GM12878 (cell line): ENCODE measurements around the gene CHAC1.

Source experiments
- CEBPB ChIP-seq, 2 experiments: fragments of 150-350 bp in 1 of 2; IDR thresholded peaks; 2 replicates each; pipeline ENCODE4 v1.6.1; 2012 to 2014; ENCODE audit warnings: low read depth in 2 of 2, low read length in 2 of 2, borderline replicate concordance in 1 of 2, inconsistent platforms in 1 of 2
- EP300 ChIP-seq, 2 experiments: fragments of 150-350 bp in 1 of 2; IDR thresholded peaks; 2 replicates each; pipeline ENCODE4 v1.6.1; 2011 to 2012; ENCODE audit warnings: low read depth in 2 of 2, low read length in 2 of 2, borderline replicate concordance in 1 of 2, improper control_type of control experiment in 1 of 2, inconsistent platforms in 1 of 2; ENCODE audit not compliant: control insufficient read depth in 1 of 2
- ESRRA ChIP-seq: IDR thresholded peaks from 2 replicates; pipeline ENCODE4 v1.6.1; 2012; ENCODE audit warnings: mild to moderate bottlenecking, low read length, improper control_type of control experiment
- EZH2 ChIP-seq: IDR thresholded peaks from 2 replicates; pipeline ENCODE4 v1.6.1; 2012; ENCODE audit warnings: low read depth, mild to moderate bottlenecking, control low read depth, inconsistent platforms, low read length, borderline replicate concordance; ENCODE audit not compliant: control insufficient read depth
- NBN ChIP-seq: fragments of 450-650 bp; IDR thresholded peaks from 2 replicates; pipeline ENCODE4 v1.6.1; 2016
- RAD21 ChIP-seq: IDR thresholded peaks from 2 replicates; pipeline ENCODE4 v1.6.1; 2011; ENCODE audit warnings: mild to moderate bottlenecking, low read depth, low read length, moderate library complexity; ENCODE audit not compliant: insufficient read depth
- RFX5 ChIP-seq: IDR thresholded peaks from 2 replicates; pipeline ENCODE4 v1.6.1; 2011; ENCODE audit warnings: low read depth, low read length, improper control_type of control experiment
- ZNF207 ChIP-seq: fragments of 450-650 bp; IDR thresholded peaks from 2 replicates; pipeline ENCODE4 v1.6.1; 2014; ENCODE audit warnings: antibody characterized with exemption, mild to moderate bottlenecking, borderline replicate concordance
- ZNF24 ChIP-seq: fragments of 450-650 bp; IDR thresholded peaks from 2 replicates; pipeline ENCODE4 v1.6.1; 2017; ENCODE audit warnings: antibody characterized with exemption, mild to moderate bottlenecking
- TF ChIP-seq, protein P1 (sequence below): fragments of 450-650 bp; IDR thresholded peaks from 2 replicates; pipeline ENCODE4 v1.6.1; 2018; ENCODE audit warnings: mild to moderate bottlenecking, low read depth, moderate library complexity; ENCODE audit not compliant: partially characterized antibody
- TF ChIP-seq, protein P2 (sequence below), 3 experiments: IDR thresholded peaks in 2 of 3; conservative IDR thresholded peaks in 1 of 3; 2 replicates each; pipeline ENCODE4 v1.5.1; 2011; ENCODE audit warnings: low read depth in 3 of 3, low read length in 3 of 3, mild to moderate bottlenecking in 3 of 3, control low read depth in 2 of 3, moderate library complexity in 2 of 3, inconsistent platforms in 1 of 3, mixed read lengths in 1 of 3; ENCODE audit not compliant: control insufficient read depth in 2 of 3, insufficient read depth in 1 of 3; ENCODE audit errors: extremely low read depth in 1 of 3

DNA sequence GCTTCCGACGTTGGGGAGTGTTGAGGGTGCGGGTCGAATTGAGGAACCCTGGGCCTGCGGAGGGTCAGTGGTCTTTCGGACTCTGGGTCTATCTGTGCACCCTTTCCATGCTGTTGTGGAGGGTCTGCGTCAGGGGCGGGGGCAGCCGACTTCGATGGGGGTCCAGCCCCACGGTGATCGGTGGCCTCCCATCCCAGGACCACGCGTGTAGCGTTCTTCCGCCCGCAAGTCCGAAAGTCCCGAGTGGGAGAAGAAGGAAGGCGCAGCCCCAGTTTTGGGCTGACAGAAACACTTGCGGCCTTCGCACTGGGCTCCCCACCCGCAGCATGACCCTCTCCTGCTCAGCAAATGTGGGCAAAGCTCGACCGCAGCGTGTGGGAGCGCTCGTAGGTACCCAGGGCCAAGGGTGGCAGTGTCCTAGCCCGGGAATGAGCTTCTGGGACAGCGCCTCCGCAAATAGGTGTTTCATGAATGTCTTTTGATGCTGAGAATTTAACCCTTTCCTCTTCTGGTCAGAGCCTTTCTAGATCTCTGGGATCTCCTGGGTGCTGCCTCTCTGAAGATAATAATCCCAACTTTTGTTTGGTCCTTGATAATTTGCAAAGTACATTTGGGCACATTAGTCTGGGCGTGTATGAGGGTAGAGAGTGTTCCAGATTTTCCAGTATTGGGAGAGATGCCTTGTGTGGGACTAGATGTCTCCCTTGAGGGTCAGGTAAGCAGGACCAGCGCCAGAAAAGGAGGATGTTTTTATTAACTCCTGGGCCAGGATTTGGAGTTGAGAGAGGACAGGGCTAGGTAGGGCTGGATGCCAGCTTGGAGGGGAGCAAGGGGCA, 26.4 kb upstream of the CHAC1 start:
- TF ChIP-seq, protein P1, sequence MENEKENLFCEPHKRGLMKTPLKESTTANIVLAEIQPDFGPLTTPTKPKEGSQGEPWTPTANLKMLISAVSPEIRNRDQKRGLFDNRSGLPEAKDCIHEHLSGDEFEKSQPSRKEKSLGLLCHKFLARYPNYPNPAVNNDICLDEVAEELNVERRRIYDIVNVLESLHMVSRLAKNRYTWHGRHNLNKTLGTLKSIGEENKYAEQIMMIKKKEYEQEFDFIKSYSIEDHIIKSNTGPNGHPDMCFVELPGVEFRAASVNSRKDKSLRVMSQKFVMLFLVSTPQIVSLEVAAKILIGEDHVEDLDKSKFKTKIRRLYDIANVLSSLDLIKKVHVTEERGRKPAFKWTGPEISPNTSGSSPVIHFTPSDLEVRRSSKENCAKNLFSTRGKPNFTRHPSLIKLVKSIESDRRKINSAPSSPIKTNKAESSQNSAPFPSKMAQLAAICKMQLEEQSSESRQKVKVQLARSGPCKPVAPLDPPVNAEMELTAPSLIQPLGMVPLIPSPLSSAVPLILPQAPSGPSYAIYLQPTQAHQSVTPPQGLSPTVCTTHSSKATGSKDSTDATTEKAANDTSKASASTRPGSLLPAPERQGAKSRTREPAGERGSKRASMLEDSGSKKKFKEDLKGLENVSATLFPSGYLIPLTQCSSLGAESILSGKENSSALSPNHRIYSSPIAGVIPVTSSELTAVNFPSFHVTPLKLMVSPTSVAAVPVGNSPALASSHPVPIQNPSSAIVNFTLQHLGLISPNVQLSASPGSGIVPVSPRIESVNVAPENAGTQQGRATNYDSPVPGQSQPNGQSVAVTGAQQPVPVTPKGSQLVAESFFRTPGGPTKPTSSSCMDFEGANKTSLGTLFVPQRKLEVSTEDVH: no peak
- TF ChIP-seq RAD21 (no peak), ZNF24 (no peak), EP300 (IDR thresholded peaks at IDR 0.05; ENCODE audit: borderline replicate concordance in 1 of 2, control insufficient read depth in 1 of 2, low read depth in 2 of 2, low read length in 2 of 2) (no peak), ESRRA (no peak), CEBPB (IDR thresholded peaks at IDR 0.05; ENCODE audit: borderline replicate concordance in 1 of 2, low read depth in 2 of 2, low read length in 2 of 2) (no peak), NBN (no peak), RFX5 (no peak), EZH2 (0 out of 2 replicates have a peak, but pooled peaks have one; percentile 46), ZNF207 (no peak)
- TF ChIP-seq, protein P2, sequence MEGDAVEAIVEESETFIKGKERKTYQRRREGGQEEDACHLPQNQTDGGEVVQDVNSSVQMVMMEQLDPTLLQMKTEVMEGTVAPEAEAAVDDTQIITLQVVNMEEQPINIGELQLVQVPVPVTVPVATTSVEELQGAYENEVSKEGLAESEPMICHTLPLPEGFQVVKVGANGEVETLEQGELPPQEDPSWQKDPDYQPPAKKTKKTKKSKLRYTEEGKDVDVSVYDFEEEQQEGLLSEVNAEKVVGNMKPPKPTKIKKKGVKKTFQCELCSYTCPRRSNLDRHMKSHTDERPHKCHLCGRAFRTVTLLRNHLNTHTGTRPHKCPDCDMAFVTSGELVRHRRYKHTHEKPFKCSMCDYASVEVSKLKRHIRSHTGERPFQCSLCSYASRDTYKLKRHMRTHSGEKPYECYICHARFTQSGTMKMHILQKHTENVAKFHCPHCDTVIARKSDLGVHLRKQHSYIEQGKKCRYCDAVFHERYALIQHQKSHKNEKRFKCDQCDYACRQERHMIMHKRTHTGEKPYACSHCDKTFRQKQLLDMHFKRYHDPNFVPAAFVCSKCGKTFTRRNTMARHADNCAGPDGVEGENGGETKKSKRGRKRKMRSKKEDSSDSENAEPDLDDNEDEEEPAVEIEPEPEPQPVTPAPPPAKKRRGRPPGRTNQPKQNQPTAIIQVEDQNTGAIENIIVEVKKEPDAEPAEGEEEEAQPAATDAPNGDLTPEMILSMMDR (IDR thresholded peaks at IDR 0.05 in 2 of 3, conservative IDR thresholded peaks at IDR 0.05 in 1 of 3; ENCODE audit: control insufficient read depth in 2 of 3, extremely low read depth in 1 of 3, insufficient read depth in 1 of 3, low read depth in 3 of 3, low read length in 3 of 3): no peak
